HG03108 (cell line): ENCODE measurements around the gene AGAP1.
"Not testable (repeated sequence)": the region's sequence is repeated elsewhere in the genome, so short reads cannot be mapped to it uniquely, and the experiment has no call there.

Source experiments
- ATAC-seq: cut with Tn5 transposase; IDR thresholded peaks from one replicate; pipeline ENCODE4 v1.9.1; 2021; ENCODE audit warnings: moderate library complexity; ENCODE audit not compliant: unreplicated experiment

Gene AGAP1

GRCh38 chr2:236045251-236046235 lies 551.7 kb downstream of the AGAP1 start:
- ATAC-seq = no peak

- no peak for ATAC-seq
These were observed 552.9 kb downstream of the AGAP1 start for GRCh38 chr2:236046715-236047114.

- no peak for ATAC-seq
These were observed 553.3 kb downstream of the AGAP1 start for GRCh38 chr2:236047176-236047575.

- no peak for ATAC-seq
These were observed 554.2 kb downstream of the AGAP1 start for GRCh38 chr2:236047886-236048540.

- ATAC-seq = no peak
These were observed 556.1 kb downstream of the AGAP1 start for GRCh38 chr2:236049981-236050380.

- no peak for ATAC-seq
These were observed 557.5 kb downstream of the AGAP1 start for GRCh38 chr2:236051351-236051750.

GRCh38 chr2:236051806-236052205 lies 558.0 kb downstream of the AGAP1 start:
- no peak for ATAC-seq

- ATAC-seq = no peak
These were observed 558.4 kb downstream of the AGAP1 start for GRCh38 chr2:236052206-236052605.

- no peak for ATAC-seq
These were observed 559.3 kb downstream of the AGAP1 start for GRCh38 chr2:236052926-236053821.

- no peak for ATAC-seq
These were observed 560.3 kb downstream of the AGAP1 start for GRCh38 chr2:236054125-236054524.

- ATAC-seq = no peak
These were observed 560.9 kb downstream of the AGAP1 start for GRCh38 chr2:236054621-236055305.

- ATAC-seq = no peak
These were observed 561.6 kb downstream of the AGAP1 start for GRCh38 chr2:236055471-236055870.

GRCh38 chr2:236056141-236056540 lies 562.3 kb downstream of the AGAP1 start:
- no peak for ATAC-seq

- no peak for ATAC-seq
These were observed 563.5 kb downstream of the AGAP1 start for GRCh38 chr2:236057375-236057774.

GRCh38 chr2:236061497-236061896 lies 567.7 kb downstream of the AGAP1 start:
- no peak for ATAC-seq

GRCh38 chr2:236061899-236062298 lies 568.1 kb downstream of the AGAP1 start:
- no peak for ATAC-seq

GRCh38 chr2:236062806-236063205 lies 569.0 kb downstream of the AGAP1 start:
- not testable (repeated sequence) for ATAC-seq

GRCh38 chr2:236063994-236064393 lies 570.2 kb downstream of the AGAP1 start:
- ATAC-seq = no peak

- ATAC-seq = no peak
These were observed 571.7 kb downstream of the AGAP1 start for GRCh38 chr2:236065314-236066160.

GRCh38 chr2:236070236-236070635 lies 576.4 kb downstream of the AGAP1 start:
- ATAC-seq = no peak
